HepG2 (cell line): ENCODE data around the gene PNKD. TPM values are rescaled to one million over a fixed set of nuclear protein-coding genes. Genes with fewer than 3 reads are reported as not detected.
A peak's percentile ranks its signal among the peaks of the same experiment; 100 is the strongest.

Source experiments
- CC2D1A ChIP-seq: sonication (generic); formaldehyde crosslinking; IDR thresholded peaks from 2 replicates; pipeline ENCODE4 v1.8.1; 2023; ENCODE audit warnings: mild to moderate bottlenecking, missing genetic modification reagents
- GATA4 ChIP-seq: sonication (generic); IDR thresholded peaks from 2 replicates; pipeline ENCODE4 v1.6.1; 2016; ENCODE audit warnings: antibody characterized with exemption, low read depth, borderline replicate concordance
- HNRNPH1 ChIP-seq: fragments of 200-400 bp; formaldehyde crosslinking; optimal IDR thresholded peaks from 2 replicates; pipeline ENCODE3; 2017; ENCODE audit warnings: mild to moderate bottlenecking, low read depth, low read length
- MLLT10 ChIP-seq: sonication (generic); formaldehyde crosslinking; IDR thresholded peaks from 2 replicates; pipeline ENCODE4 v1.4.0; 2020; ENCODE audit warnings: missing genetic modification reagents
- NBN ChIP-seq: fragments of 450-650 bp; conservative IDR thresholded peaks from 2 replicates; pipeline ENCODE4 v1.6.1; 2017
- SSRP1 ChIP-seq: IDR thresholded peaks from 2 replicates; pipeline ENCODE4 v1.6.1; 2016; ENCODE audit warnings: control low read depth
- SUZ12 ChIP-seq: fragments of 150-350 bp; IDR thresholded peaks from 2 replicates; pipeline ENCODE4 v1.6.1; 2014; ENCODE audit warnings: low read depth, low read length
- TOPORS ChIP-seq: sonication (generic); formaldehyde crosslinking; IDR thresholded peaks from 2 replicates; pipeline ENCODE4 v1.8.0; 2023; ENCODE audit warnings: mild to moderate bottlenecking, missing genetic modification reagents
- ZC3H13 ChIP-seq: sonication (generic); formaldehyde crosslinking; IDR thresholded peaks from 2 replicates; pipeline ENCODE4 v1.8.1; 2023; ENCODE audit warnings: mild to moderate bottlenecking, missing genetic modification reagents, moderate library complexity
- ZNF260 ChIP-seq: sonication (generic); formaldehyde crosslinking; IDR thresholded peaks from 2 replicates; pipeline ENCODE4 v1.4.0; 2020; ENCODE audit warnings: missing genetic modification reagents, low read depth, mild to moderate bottlenecking, borderline replicate concordance
- ZNF3 ChIP-seq: IDR thresholded peaks from 2 replicates; pipeline ENCODE4 v1.7.0; 2017; ENCODE audit warnings: inconsistent platforms
- ZNF30 ChIP-seq: sonication (generic); formaldehyde crosslinking; IDR thresholded peaks from 2 replicates; pipeline ENCODE4 v1.5.0; 2020; ENCODE audit warnings: mild to moderate bottlenecking, missing genetic modification reagents
- ZNF367 ChIP-seq: sonication (generic); formaldehyde crosslinking; IDR thresholded peaks from 2 replicates; pipeline ENCODE4 v1.4.0; 2020; ENCODE audit warnings: missing genetic modification reagents, borderline replicate concordance
- ZNF460 ChIP-seq: sonication (generic); formaldehyde crosslinking; IDR thresholded peaks from 2 replicates; pipeline ENCODE4 v1.5.1; 2020; ENCODE audit warnings: missing genetic modification reagents, mild to moderate bottlenecking, borderline replicate concordance
- ZNF567 ChIP-seq: sonication (generic); formaldehyde crosslinking; IDR thresholded peaks from 2 replicates; pipeline ENCODE4 v1.8.1; 2023; ENCODE audit warnings: mild to moderate bottlenecking, missing genetic modification reagents, borderline replicate concordance
- ZSCAN20 ChIP-seq: sonication (generic); formaldehyde crosslinking; IDR thresholded peaks from 2 replicates; pipeline ENCODE4 v1.4.0; 2020; ENCODE audit warnings: missing genetic modification reagents, mild to moderate bottlenecking, borderline replicate concordance
- polyA plus RNA-seq, 8 experiments: library from polyadenylated mRNA; depleted of rRNA in 3 of 8; stranded (reverse) in 7 of 8; unstranded in 1 of 8; fragments of >200 nt; fragmentation: Illumina TruSeq in 4 of 8; extraction: Trizol in 4 of 8; gene quantifications; 2 replicates each; pipeline versions ENCODE4 v1.2.1 to v1.2.3, GENCODE V29; 2011 to 2016; ENCODE audit warnings: low read depth in 4 of 8, missing spikeins in 1 of 8, mixed read lengths in 1 of 8; ENCODE audit not compliant: insufficient read depth in 1 of 8
- total RNA-seq, 5 experiments: library from RNA; depleted of rRNA; stranded (reverse); fragments of >200 nt; fragmentation: Illumina TruSeq; extraction: Trizol; gene quantifications; 2 replicates each; pipeline ENCODE4 v1.2.3, GENCODE V29; 2016; ENCODE audit warnings: low read depth in 1 of 5
- TF ChIP-seq, protein P1 (sequence below): sonication (generic); formaldehyde crosslinking; IDR thresholded peaks from 2 replicates; pipeline ENCODE4 v1.8.0; 2022; ENCODE audit warnings: missing genetic modification reagents, mild to moderate bottlenecking, moderate library complexity, borderline replicate concordance
- TF ChIP-seq, protein P2 (sequence below): sonication (generic); formaldehyde crosslinking; IDR thresholded peaks from 2 replicates; pipeline ENCODE4 v1.5.1; 2020; ENCODE audit warnings: mild to moderate bottlenecking, moderate library complexity, missing genetic modification reagents
- TF ChIP-seq, protein P3 (sequence below): IDR thresholded peaks from 2 replicates; pipeline ENCODE4 v1.6.1; 2016; ENCODE audit warnings: missing compliant biosample characterization, missing genetic modification reagents, borderline replicate concordance
- TF ChIP-seq, protein P4 (sequence below): sonication (generic); formaldehyde crosslinking; IDR thresholded peaks from 2 replicates; pipeline ENCODE4 v1.4.0; 2020; ENCODE audit warnings: missing genetic modification reagents
- TF ChIP-seq, protein P5 (sequence below): sonication (generic); formaldehyde crosslinking; IDR thresholded peaks from 2 replicates; pipeline ENCODE4 v1.5.1; 2020; ENCODE audit warnings: missing genetic modification reagents, mild to moderate bottlenecking, borderline replicate concordance

PNKD gene
- total and polyA plus RNA-seq, 2 of the 13 experiments (the other 11 are each of a cell fraction or from before 2014, with no cell fraction given), result 55.9 to 80.4 TPM

DNA sequence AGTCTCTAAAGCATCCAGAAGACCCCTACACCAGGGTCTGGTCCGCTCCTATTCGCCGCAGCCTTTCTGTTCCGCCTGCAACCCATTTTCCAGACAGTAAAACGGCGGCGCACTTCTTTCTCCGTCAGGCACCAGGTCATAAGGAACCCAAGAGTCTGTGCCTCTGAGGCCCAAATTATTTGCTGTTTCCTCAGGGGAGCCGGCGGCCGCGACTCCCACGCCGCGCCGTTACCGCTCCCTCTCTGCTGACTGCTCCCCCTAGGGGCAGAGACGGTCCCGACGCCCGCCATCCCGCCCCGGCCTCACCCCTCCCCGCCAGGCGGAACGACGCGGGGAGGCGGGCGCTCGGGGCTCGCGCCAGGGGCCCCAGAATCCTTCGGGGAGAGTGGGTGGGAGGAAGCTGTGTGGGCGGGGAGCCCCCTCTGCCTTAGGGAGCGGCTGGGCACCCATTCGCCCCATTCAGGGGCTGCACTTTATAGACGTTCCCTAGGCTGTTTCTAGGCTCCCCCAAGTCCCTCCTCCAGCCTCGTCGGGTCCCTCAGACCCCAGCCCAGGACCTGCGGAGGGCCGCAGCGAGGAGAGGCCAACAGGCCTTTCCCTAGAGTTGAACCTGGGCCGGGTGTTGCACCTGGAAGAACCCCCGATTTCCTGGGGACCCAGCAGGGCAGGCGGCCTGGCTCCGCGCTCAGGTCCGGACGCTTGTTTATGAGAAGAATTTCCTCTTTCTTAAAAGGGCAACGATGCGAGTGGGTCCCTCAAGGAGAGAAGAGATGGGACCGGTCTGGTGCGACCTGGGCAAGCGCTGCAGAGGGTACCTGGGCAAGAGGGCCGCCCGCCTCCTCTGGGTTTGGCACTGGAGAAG, 125.7 kb downstream of the PNKD start (continued):
- TF ChIP-seq, protein P1, sequence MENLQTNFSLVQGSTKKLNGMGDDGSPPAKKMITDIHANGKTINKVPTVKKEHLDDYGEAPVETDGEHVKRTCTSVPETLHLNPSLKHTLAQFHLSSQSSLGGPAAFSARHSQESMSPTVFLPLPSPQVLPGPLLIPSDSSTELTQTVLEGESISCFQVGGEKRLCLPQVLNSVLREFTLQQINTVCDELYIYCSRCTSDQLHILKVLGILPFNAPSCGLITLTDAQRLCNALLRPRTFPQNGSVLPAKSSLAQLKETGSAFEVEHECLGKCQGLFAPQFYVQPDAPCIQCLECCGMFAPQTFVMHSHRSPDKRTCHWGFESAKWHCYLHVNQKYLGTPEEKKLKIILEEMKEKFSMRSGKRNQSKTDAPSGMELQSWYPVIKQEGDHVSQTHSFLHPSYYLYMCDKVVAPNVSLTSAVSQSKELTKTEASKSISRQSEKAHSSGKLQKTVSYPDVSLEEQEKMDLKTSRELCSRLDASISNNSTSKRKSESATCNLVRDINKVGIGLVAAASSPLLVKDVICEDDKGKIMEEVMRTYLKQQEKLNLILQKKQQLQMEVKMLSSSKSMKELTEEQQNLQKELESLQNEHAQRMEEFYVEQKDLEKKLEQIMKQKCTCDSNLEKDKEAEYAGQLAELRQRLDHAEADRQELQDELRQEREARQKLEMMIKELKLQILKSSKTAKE (CRISPR knock-in tag), result peak; percentile 87
- no peak for TF ChIP-seq ZNF260 (CRISPR knock-in tag)
- no peak for TF ChIP-seq HNRNPH1
- TF ChIP-seq GATA4, result no peak
- TF ChIP-seq, protein P2, sequence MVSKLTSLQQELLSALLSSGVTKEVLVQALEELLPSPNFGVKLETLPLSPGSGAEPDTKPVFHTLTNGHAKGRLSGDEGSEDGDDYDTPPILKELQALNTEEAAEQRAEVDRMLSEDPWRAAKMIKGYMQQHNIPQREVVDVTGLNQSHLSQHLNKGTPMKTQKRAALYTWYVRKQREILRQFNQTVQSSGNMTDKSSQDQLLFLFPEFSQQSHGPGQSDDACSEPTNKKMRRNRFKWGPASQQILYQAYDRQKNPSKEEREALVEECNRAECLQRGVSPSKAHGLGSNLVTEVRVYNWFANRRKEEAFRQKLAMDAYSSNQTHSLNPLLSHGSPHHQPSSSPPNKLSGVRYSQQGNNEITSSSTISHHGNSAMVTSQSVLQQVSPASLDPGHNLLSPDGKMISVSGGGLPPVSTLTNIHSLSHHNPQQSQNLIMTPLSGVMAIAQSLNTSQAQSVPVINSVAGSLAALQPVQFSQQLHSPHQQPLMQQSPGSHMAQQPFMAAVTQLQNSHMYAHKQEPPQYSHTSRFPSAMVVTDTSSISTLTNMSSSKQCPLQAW (CRISPR knock-in tag), result peak; percentile 97
- TF ChIP-seq CC2D1A (CRISPR knock-in tag), result no peak
- TF ChIP-seq ZNF367 (CRISPR knock-in tag), result no peak
- TF ChIP-seq ZC3H13 (CRISPR knock-in tag), result peak; percentile 97
- 0 out of 2 replicates have a peak, but pooled peaks have one; percentile 44 for TF ChIP-seq TOPORS (CRISPR knock-in tag)
- TF ChIP-seq, protein P3, sequence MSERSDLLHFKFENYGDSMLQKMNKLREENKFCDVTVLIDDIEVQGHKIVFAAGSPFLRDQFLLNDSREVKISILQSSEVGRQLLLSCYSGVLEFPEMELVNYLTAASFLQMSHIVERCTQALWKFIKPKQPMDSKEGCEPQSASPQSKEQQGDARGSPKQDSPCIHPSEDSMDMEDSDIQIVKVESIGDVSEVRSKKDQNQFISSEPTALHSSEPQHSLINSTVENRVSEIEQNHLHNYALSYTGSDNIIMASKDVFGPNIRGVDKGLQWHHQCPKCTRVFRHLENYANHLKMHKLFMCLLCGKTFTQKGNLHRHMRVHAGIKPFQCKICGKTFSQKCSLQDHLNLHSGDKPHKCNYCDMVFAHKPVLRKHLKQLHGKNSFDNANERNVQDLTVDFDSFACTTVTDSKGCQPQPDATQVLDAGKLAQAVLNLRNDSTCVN (CRISPR knock-in tag), result peak; percentile 83
- peak; percentile 68; the same call in 1 of the 2 replicates for TF ChIP-seq ZNF460 (CRISPR knock-in tag)
- TF ChIP-seq ZNF567, result no peak; the same call in 1 of the 2 replicates
- TF ChIP-seq ZSCAN20 (CRISPR knock-in tag), result no peak
- TF ChIP-seq, protein P4, sequence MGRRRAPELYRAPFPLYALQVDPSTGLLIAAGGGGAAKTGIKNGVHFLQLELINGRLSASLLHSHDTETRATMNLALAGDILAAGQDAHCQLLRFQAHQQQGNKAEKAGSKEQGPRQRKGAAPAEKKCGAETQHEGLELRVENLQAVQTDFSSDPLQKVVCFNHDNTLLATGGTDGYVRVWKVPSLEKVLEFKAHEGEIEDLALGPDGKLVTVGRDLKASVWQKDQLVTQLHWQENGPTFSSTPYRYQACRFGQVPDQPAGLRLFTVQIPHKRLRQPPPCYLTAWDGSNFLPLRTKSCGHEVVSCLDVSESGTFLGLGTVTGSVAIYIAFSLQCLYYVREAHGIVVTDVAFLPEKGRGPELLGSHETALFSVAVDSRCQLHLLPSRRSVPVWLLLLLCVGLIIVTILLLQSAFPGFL, result no peak
- TF ChIP-seq SSRP1 (CRISPR knock-in tag), result no peak
- no peak for TF ChIP-seq SUZ12
- TF ChIP-seq MLLT10 (CRISPR knock-in tag), result no peak
- 0 out of 2 replicates have a peak, but pooled peaks have one; percentile 26 for TF ChIP-seq ZNF3
- no peak for TF ChIP-seq ZNF30
- TF ChIP-seq NBN, result no peak
- TF ChIP-seq, protein P5, sequence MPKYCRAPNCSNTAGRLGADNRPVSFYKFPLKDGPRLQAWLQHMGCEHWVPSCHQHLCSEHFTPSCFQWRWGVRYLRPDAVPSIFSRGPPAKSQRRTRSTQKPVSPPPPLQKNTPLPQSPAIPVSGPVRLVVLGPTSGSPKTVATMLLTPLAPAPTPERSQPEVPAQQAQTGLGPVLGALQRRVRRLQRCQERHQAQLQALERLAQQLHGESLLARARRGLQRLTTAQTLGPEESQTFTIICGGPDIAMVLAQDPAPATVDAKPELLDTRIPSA (CRISPR knock-in tag), result no peak; the same call in 1 of the 2 replicates
